ENCODE results near the gene ARID5B.

GRCh38 chr10:61859786-61860185 is 41.7 kb upstream of the ARID5B start:
- TF ChIP-seq CTCF (IDR thresholded peaks at IDR 0.05; ENCODE audit: low read length) (no peak), EZH2 (optimal IDR thresholded peaks at IDR 0.05; ENCODE audit: low read depth, low read length) (no peak), EZH2phosphoT487 (IDR thresholded peaks at IDR 0.05; ENCODE audit: low read length) (no peak)
